ENCODE results near the gene SAMD8.

- no peak for TF ChIP-seq CTCF (IDR thresholded peaks at IDR 0.05)
- no peak for TF ChIP-seq POLR2A (IDR thresholded peaks at IDR 0.05)
- no peak for TF ChIP-seq EP300 (IDR thresholded peaks at IDR 0.05)
Measured at GRCh38 chr10:75186310-75186709, 74.9 kb downstream of the SAMD8 start.

All from sigmoid colon (tissue), 4 donors.